Neuron (in vitro differentiated cells): ENCODE results near the gene TENM4.

Experiments
- H2AFZ ChIP-seq: one replicate; pipeline ENCODE4 v1.6.1; 2013; ENCODE audit warnings: low read depth, mild to moderate bottlenecking, inconsistent platforms, low read length, moderate library complexity
- H3K27me3 ChIP-seq: one replicate; pipeline ENCODE4 v1.6.1; 2013; ENCODE audit warnings: low read length; ENCODE audit not compliant: insufficient read depth
- H3K36me3 ChIP-seq: one replicate; pipeline ENCODE4 v1.6.1; 2013; ENCODE audit warnings: low read length; ENCODE audit not compliant: insufficient read depth
- H3K4me1 ChIP-seq: one replicate; pipeline ENCODE4 v1.6.1; 2013; ENCODE audit warnings: low read length; ENCODE audit not compliant: insufficient read depth
- H3K4me3 ChIP-seq: 2 replicates; pipeline ENCODE4 v1.5.1; 2013; ENCODE audit warnings: mild to moderate bottlenecking, low read length, moderate library complexity
- H3K9me3 ChIP-seq: one replicate; pipeline ENCODE4 v1.6.1; 2013; ENCODE audit warnings: low read length

TENM4 gene

DNA sequence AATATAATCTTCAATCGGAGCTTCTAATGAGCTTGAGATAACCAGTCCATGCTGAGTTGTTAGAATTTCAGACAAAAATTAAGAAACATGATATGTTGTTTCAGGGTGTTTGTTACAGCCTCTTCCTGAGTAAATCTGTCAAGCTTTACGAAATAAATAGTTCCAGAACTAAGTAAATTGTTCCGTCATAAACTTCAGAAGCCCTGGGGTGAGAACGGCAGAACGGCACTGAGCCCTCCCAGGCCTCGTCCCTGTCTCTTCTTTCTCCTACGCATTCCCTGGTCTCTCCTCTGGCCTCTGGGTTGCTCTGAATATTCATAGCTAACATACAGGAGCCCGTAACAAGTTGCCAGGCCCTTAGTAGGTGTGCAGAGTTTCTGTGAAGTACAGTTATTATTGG, 475.4 kb downstream of the TENM4 start:
- H3K27me3 ChIP-seq, result no peaks in the 10 kb centered on the region
- no peaks in the 10 kb centered on the region for H3K36me3 ChIP-seq
- H3K4me1 ChIP-seq, result peaks cover 14% of the 10 kb centered on the region
- no peak overlapping the region for H2AFZ ChIP-seq
- H3K4me3 ChIP-seq, result no peak overlapping the region
- H3K9me3 ChIP-seq, result no peaks in the 10 kb centered on the region

GRCh38 chr11:78961937-78962701, 478.7 kb downstream of the TENM4 start:
- H3K4me3 ChIP-seq, result peak overlapping the region; percentile 44
- no peaks in the 10 kb centered on the region for H3K36me3 ChIP-seq
- no peaks in the 10 kb centered on the region for H3K9me3 ChIP-seq
- no peaks in the 10 kb centered on the region for H3K27me3 ChIP-seq
- H2AFZ ChIP-seq, result no peak overlapping the region
- peaks cover 14% of the 10 kb centered on the region for H3K4me1 ChIP-seq

GRCh38 chr11:78961247-78961646, 479.6 kb downstream of the TENM4 start:
- no peaks in the 10 kb centered on the region for H3K9me3 ChIP-seq
- peaks cover 14% of the 10 kb centered on the region for H3K4me1 ChIP-seq
- H3K27me3 ChIP-seq, result no peaks in the 10 kb centered on the region
- H2AFZ ChIP-seq, result no peak overlapping the region
- no peaks in the 10 kb centered on the region for H3K36me3 ChIP-seq
- H3K4me3 ChIP-seq, result no peak overlapping the region

GRCh38 chr11:78958444-78958843, 482.4 kb downstream of the TENM4 start:
- Histone ChIP-seq H3K4me1 (peaks cover 17% of the 10 kb centered on the region), H2AFZ (no peak overlapping the region), H3K27me3 (no peaks in the 10 kb centered on the region), H3K9me3 (no peaks in the 10 kb centered on the region), H3K36me3 (no peaks in the 10 kb centered on the region), H3K4me3 (no peak overlapping the region)

DNA sequence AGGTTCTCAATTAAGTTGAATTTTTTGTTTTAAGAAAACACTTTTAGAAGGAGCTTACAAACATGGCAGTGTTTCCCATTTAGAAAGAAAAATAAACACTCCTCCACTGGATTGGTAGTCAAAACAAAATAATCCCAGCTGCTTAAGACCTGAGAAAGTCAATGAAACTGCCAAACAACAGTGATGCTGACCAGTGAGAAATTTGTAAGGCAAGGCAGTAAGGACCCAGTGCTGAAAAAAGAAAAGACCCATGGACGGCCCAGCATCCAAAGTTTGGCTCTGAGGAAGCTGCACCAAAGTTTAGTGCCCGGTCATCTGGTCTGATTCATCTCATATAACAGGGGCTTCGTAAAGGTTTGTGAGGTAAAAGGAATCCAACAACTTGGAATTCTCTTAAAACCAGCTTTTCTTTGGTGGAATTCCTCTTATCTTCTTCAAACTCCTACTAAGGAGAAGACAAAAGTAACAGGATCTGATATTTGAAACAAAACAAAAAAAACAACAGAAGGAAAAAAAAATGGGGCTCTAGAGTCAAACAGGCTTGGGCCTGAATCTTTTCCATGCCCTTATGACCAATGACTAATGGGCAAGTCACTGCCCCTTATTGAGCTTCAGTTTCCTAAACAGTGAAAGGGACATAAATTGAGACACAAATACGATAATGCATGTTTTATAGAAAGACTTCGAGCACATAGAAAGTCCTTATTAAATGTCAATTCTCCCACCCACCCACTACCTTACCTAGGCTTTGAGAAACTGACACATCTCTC, 483.2 kb downstream of the TENM4 start:
- peaks cover 15% of the 10 kb centered on the region for H3K4me1 ChIP-seq

GRCh38 chr11:78954696-78955095, 486.1 kb downstream of the TENM4 start:
- Histone ChIP-seq H3K4me3 (no peak overlapping the region), H3K27me3 (no peaks in the 10 kb centered on the region), H3K36me3 (no peaks in the 10 kb centered on the region), H2AFZ (no peak overlapping the region), H3K9me3 (no peaks in the 10 kb centered on the region), H3K4me1 (peaks cover 17% of the 10 kb centered on the region)

More for the DNA sequence above, 483.2 kb downstream of the TENM4 start:
- Histone ChIP-seq H3K4me3 (no peak overlapping the region), H3K9me3 (no peaks in the 10 kb centered on the region), H3K27me3 (no peaks in the 10 kb centered on the region), H2AFZ (no peak overlapping the region), H3K36me3 (no peaks in the 10 kb centered on the region)

GRCh38 chr11:78954261-78954660, 486.6 kb downstream of the TENM4 start:
- Histone ChIP-seq H2AFZ (no peak overlapping the region), H3K36me3 (no peaks in the 10 kb centered on the region), H3K4me1 (peaks cover 21% of the 10 kb centered on the region), H3K9me3 (no peaks in the 10 kb centered on the region), H3K27me3 (no peaks in the 10 kb centered on the region), H3K4me3 (no peak overlapping the region)

DNA sequence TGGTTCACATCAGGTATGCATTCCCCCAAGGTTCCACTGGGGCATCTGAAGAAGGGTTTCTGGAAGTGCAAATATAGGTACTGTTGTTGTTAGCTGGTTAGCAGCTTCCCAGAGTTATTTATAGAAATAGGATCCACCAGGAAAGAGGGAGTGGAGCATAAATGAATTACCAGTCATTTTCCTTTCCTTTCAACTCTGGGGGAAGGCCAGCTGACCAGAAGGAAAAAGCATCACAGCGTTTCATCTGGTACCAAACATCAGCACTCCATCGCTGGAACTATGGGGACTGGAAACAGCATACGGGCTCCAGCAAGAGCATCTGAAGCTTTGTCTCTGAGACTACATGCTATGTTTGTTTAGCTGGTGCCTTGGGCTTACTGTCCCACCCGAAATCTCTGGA, 487.9 kb downstream of the TENM4 start:
- Histone ChIP-seq H3K4me3 (no peak overlapping the region), H2AFZ (no peak overlapping the region), H3K27me3 (no peaks in the 10 kb centered on the region), H3K36me3 (no peaks in the 10 kb centered on the region), H3K9me3 (no peaks in the 10 kb centered on the region), H3K4me1 (peaks cover 21% of the 10 kb centered on the region)

DNA sequence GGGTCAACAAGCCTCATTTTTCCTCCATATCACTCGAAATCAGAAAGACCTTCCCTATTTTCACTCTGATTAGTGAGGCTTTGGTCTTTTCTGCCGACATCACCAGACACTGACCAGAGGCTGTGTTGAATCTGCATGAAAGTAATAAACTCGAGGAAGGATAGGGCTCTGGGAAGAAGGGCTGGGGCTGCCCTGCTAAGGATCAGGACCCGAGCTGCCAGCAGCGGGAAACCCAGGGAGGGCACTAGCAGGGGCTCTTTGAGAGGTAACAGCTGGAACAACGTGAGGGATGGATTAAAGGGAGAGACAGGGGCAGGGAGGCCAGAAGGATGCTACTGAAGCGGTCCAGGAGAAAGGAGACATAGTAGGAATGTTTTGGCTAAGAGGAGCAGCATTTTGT, 488.7 kb downstream of the TENM4 start:
- Histone ChIP-seq H3K36me3 (no peaks in the 10 kb centered on the region), H3K27me3 (no peaks in the 10 kb centered on the region), H3K9me3 (no peaks in the 10 kb centered on the region), H3K4me3 (no peak overlapping the region), H2AFZ (no peak overlapping the region), H3K4me1 (peaks cover 21% of the 10 kb centered on the region)

GRCh38 chr11:78949976-78950690, 490.7 kb downstream of the TENM4 start:
- no peaks in the 10 kb centered on the region for H3K9me3 ChIP-seq
- H3K36me3 ChIP-seq, result no peaks in the 10 kb centered on the region
- H3K4me3 ChIP-seq, result no peak overlapping the region
- no peak overlapping the region for H2AFZ ChIP-seq
- H3K27me3 ChIP-seq, result no peaks in the 10 kb centered on the region
- H3K4me1 ChIP-seq, result peaks cover 18% of the 10 kb centered on the region

DNA sequence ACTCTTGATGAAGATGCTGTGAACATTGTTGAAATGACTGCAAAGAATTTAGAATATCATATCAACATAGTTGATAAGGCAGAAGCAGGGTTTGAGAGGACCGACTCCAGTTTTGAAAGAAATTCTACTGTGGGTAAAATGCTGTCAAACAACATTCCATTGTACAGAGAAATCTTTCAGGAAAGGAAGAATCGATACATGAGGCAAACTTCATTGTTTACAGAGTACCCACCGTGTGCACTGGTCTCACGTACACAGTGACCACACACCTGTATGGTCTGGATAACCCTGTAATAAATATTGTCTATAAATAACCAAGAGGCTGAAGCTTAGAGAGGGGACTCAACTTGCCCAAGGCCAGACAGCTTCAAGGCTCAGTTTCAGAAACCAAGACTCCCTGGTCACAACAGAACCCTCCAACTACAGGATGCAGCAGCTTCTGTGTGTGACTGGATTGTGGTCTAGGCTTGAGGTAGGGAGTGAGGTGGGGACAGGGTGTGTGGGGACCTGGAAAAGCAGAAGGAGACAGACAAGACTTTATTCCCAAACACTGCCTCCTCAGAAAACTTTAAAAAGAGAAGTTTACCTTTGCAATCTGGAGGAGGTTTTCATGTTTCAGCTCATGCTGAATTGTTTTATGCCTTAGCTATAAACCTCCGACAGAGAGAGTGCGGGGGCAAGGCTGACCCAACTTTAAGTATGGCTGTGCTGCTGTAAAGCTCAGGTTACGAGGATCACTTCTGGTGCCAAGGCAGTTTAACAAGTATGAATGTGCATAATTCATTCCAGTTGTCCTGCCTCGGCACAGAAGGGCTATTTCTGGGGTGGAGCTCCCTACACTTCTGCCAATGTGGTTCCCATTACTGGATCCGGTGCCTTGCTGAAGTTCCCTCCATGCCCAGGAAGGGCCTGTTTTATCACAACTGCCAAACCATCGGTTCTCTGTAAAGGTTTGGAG, 493.6 kb downstream of the TENM4 start:
- Histone ChIP-seq H3K27me3 (no peaks in the 10 kb centered on the region), H3K4me3 (no peak overlapping the region), H3K4me1 (peaks cover 18% of the 10 kb centered on the region), H2AFZ (no peak overlapping the region), H3K36me3 (no peaks in the 10 kb centered on the region), H3K9me3 (no peaks in the 10 kb centered on the region)

- H3K4me3 ChIP-seq, result no peak overlapping the region
- no peaks in the 10 kb centered on the region for H3K36me3 ChIP-seq
- no peaks in the 10 kb centered on the region for H3K9me3 ChIP-seq
- no peaks in the 10 kb centered on the region for H3K27me3 ChIP-seq
- H2AFZ ChIP-seq, result no peak overlapping the region
- peaks cover 11% of the 10 kb centered on the region for H3K4me1 ChIP-seq
Observed at GRCh38 chr11:78943841-78944240, 497.0 kb downstream of the TENM4 start.
